ENCODE measurements around the gene DLEU7. TPM values are rescaled to one million over a fixed set of nuclear protein-coding genes. Genes with fewer than 3 reads are reported as not detected.

DLEU7 gene
- total RNA-seq, 1 donor: 0.54 TPM

GRCh38 chr13:50844084-50844875 is 788 bp upstream of the DLEU7 start:
- DNase-seq (ENCODE audit: low read depth in 2 of 3, low spot score in 2 of 3): no peak

GRCh38 chr13:50842990-50843256 is 569 bp downstream of the DLEU7 start:
- DNase-seq (ENCODE audit: low read depth in 2 of 3, low spot score in 2 of 3): no peak

GRCh38 chr13:50842251-50842989 is 1.1 kb downstream of the DLEU7 start:
- DNase-seq (ENCODE audit: low read depth in 2 of 3, low spot score in 2 of 3): no peak

- DNase-seq (ENCODE audit: low read depth in 2 of 3, low spot score in 2 of 3): no peak
These were observed 1.7 kb downstream of the DLEU7 start for GRCh38 chr13:50841786-50842185.

- DNase-seq (ENCODE audit: low read depth in 2 of 3, low spot score in 2 of 3): no peak
These were observed 3.2 kb downstream of the DLEU7 start for GRCh38 chr13:50840284-50840683.

GRCh38 chr13:50839828-50840227 is 3.7 kb downstream of the DLEU7 start:
- DNase-seq (ENCODE audit: low read depth in 2 of 3, low spot score in 2 of 3): no peak

GRCh38 chr13:50838701-50839100 is 4.8 kb downstream of the DLEU7 start:
- no peak for DNase-seq (ENCODE audit: low read depth in 2 of 3, low spot score in 2 of 3)

- no peak for DNase-seq (ENCODE audit: low read depth in 2 of 3, low spot score in 2 of 3)
These were observed 5.5 kb downstream of the DLEU7 start for GRCh38 chr13:50838031-50838430.

GRCh38 chr13:50831512-50831911 is 12.0 kb downstream of the DLEU7 start:
- DNase-seq (ENCODE audit: low read depth in 2 of 3, low spot score in 2 of 3): no peak

GRCh38 chr13:50829896-50830295 is 13.6 kb downstream of the DLEU7 start:
- DNase-seq (ENCODE audit: low read depth in 2 of 3, low spot score in 2 of 3): no peak

- DNase-seq (ENCODE audit: low read depth in 2 of 3, low spot score in 2 of 3): no peak
These were observed 14.3 kb downstream of the DLEU7 start for GRCh38 chr13:50829226-50829625.

GRCh38 chr13:50826035-50826434 is 17.5 kb downstream of the DLEU7 start:
- no peak for DNase-seq (ENCODE audit: low read depth in 2 of 3, low spot score in 2 of 3)

- peak in 1 of 3 donors; percentile 21 for DNase-seq (ENCODE audit: low read depth in 2 of 3, low spot score in 2 of 3)
These were observed 31.2 kb downstream of the DLEU7 start for GRCh38 chr13:50812242-50812641.

GRCh38 chr13:50810998-50811397 is 32.5 kb downstream of the DLEU7 start:
- DNase-seq (ENCODE audit: low read depth in 2 of 3, low spot score in 2 of 3): peak in 1 of 3 donors; percentile 74

GRCh38 chr13:50810468-50810867 is 33.0 kb downstream of the DLEU7 start:
- DNase-seq (ENCODE audit: low read depth in 2 of 3, low spot score in 2 of 3): no peak

- DNase-seq (ENCODE audit: low read depth in 2 of 3, low spot score in 2 of 3): no peak
These were observed 34.1 kb downstream of the DLEU7 start for GRCh38 chr13:50809133-50810090.

- no peak for DNase-seq (ENCODE audit: low read depth in 2 of 3, low spot score in 2 of 3)
These were observed 37.7 kb downstream of the DLEU7 start for GRCh38 chr13:50805805-50806204.

GRCh38 chr13:50801087-50801931 is 42.2 kb downstream of the DLEU7 start:
- peak; percentile 21 to 90 (median 78) for DNase-seq (ENCODE audit: low read depth in 2 of 3, low spot score in 2 of 3)

GRCh38 chr13:50800091-50800739 is 43.3 kb downstream of the DLEU7 start:
- no peak for DNase-seq (ENCODE audit: low read depth in 2 of 3, low spot score in 2 of 3)

- peak in 1 of 3 donors; percentile 33 for DNase-seq (ENCODE audit: low read depth in 2 of 3, low spot score in 2 of 3)
These were observed 44.6 kb downstream of the DLEU7 start for GRCh38 chr13:50798923-50799322.
